Medulla oblongata (tissue), 1 donor: Measurements from ENCODE around the gene POLR1G.
"Not testable (repeated sequence)": the region's sequence is repeated elsewhere in the genome, so short reads cannot be mapped to it uniquely, and the experiment has no call there.

Source experiments
- DNase-seq: peaks from one replicate; pipeline ENCODE4 v3.0.0-alpha.2; 2015; ENCODE audit errors: extremely low spot score

Gene POLR1G

GRCh38 chr19:45400192-45400591 is 6.3 kb upstream of the POLR1G start:
- DNase-seq, result no peak

GRCh38 chr19:45401815-45402214 is 4.6 kb upstream of the POLR1G start:
- DNase-seq, result no peak

DNA sequence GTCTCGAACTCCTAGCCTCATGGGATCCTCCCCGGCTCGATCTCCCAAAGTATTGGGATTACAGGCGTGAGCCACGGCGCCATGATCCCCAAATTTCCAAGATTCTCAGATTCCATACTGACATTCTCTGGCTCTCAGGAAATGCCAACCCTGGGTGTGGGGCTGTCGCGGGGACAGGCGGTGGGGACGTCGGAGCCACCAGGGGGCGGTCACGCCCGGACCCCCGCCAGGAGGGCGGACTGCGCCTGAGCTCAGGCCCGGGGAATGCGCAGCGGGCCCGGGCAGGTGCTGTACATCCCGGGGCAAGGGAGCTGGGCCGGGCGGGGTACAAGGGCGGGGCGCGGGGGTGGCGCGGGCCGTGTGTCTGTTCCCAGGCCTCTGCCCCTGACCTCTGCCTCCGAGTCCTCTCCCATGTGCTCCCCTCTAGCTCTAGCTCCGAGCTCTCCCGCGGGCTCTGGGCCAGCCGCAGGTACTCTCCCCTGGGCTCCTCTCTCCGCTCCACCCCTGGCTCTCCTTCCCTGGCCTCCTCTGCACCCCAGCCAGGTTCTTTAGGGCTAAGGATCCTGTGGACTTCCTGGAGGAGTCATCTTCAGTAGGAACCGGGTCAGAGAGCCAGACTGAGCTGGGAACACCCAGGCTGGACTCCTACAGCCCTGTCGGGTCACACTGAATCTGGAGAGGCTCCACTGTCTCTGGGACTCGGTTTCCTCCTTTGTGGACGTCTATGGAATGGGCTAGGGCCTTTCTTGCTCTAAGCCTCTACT is 4.0 kb upstream of the POLR1G start:
- DNase-seq, result no peak

GRCh38 chr19:45403272-45403671 is 3.2 kb upstream of the POLR1G start:
- no peak for DNase-seq

DNA sequence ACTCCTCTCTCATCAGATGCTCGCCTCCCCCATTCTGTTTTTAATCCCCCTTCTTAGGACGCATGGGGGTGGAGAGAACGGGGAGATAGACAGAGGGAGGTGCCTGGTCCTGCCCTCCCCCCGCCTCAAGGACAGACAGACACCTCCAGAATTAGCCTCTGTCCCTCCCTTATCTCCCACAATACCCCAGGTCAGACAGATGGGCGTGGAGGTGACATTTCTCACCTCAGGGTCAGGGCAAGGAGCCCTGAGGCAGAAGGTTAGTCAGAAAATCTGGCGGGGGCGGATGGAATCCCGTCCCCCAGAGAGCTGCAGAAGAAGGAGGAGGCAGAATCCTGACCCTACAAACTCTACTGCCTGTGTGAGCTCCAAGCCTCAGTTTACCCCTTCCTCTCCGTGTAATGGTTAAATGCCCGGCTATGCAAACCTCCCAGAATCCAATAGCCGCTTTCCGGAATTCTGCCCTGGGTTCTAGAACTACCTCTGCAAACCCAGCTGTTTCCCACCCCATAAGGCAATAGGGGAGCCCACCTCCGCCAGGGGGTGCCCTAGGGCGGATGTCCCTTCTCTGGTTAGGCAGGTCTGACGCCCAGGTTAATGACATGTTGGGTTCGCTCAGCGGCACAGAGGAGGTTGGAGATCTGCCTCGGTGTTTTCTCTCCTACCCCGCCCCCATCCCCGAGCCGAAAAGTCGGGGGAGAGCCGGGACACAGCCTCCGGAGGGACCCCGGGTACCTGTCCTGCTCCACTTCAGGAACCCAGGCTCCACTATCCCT is 2.5 kb upstream of the POLR1G start:
- DNase-seq, result no peak

DNA sequence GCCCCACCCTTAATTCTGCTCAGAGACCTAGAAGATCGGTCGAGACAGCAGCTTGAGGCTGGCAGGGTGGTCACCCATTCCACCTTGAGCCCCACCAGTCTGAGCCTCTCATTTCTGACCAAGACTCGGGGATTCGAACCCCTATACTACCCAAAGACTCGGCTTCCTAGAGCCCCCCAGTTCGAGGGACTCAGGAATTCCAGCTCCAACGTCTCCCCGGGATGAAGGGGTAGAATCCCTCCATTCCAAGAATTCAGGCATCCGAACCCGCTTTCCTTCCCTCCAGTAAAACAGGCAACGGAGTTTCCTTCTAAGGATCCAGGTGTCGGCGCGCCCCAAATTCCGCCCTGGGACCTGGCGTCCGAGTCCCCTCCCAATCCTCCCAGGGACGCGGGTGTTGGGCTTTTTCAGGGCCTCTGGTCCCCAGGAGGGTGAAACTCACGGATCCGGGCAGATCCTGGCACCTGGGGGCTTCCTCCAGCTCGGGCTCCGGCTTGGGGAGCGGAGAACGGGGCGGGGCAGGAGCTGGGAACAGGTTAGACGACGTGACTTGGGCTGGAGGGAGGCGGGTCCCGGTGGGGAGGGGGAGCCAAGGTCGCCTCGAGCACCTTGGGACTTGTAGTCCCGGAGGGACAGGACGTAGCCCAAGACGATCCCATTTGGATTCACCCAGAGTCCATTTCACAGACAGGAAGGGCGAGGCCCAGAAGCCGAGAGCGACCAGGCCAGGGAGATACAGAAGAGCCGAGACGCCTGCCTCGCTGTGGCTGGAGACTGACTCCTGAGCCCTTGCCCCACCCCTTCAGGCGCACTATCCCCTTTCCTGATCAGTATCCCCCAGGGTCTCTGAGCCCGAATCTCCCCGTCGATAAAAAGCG is 1.6 kb upstream of the POLR1G start, which contains the start of gene PPP1R13L:
Gene PPP1R13L, minus strand, starts transcription at position 513 of the 878 bp plus-strand sequence. CDS start 6,751 bp downstream, outside the sequence.
- DNase-seq, result peak; percentile 25

DNA sequence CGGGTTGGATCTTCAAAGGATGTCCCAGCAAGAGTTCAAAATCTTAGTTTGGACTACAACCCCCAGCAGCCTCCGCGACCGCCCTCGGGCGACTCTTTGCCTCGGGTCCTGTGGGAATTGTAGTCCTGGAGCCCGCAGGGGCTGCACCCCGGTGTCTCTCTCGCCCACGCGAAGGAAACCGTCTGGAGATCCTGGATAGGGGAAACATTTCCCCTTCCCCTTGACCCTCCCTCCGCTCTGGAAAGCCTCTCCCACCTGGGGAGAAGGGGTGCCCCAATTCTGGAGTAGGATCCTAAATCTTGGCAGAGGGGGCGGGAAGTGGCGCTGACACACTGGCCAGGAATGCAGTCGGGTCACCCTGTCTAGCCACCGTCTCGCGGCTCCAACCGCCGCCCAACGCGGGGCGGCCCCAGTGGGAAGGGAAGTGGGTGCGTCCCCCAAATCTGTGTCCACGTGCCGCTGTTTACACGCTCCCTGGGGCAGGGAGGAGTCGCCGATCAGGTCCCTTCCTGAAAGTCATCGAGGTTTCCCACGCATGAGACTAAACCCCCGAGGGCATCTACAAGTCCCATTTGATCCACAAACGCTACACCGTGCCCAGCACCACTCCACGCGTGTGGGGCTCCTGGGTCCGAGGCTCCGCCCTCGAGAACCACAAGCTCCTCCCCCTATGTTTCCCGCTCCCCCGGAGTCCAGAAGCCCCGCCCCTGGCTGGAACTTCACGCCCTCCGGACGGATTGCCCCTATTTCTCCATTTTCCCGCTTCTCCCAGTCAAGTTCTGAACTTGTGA is 814 bp upstream of the POLR1G start:
- DNase-seq, result peak; percentile 90

GRCh38 chr19:45407091-45407375 is 589 bp downstream of the POLR1G start:
- DNase-seq, result no peak

DNA sequence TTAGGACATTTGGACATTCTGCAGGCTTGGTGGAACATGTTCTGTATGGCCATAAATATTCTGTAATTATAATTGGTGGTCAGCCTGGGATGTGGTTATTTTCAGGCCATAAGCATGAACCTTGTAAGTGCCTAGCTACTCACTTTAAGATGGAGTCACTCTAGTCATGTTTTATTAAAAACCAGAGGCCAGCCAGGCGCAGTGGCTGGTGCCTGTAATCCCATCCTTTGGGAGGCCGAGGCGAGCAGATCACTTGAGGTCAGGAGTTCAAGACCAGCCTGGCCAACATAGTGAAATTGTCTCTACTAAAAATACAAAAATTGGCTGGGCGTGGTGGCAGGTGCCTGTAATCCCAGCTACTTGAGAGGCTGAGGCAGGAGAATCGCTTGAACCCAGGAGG is 1.1 kb downstream of the POLR1G start:
- DNase-seq, result not testable (repeated sequence)

DNA sequence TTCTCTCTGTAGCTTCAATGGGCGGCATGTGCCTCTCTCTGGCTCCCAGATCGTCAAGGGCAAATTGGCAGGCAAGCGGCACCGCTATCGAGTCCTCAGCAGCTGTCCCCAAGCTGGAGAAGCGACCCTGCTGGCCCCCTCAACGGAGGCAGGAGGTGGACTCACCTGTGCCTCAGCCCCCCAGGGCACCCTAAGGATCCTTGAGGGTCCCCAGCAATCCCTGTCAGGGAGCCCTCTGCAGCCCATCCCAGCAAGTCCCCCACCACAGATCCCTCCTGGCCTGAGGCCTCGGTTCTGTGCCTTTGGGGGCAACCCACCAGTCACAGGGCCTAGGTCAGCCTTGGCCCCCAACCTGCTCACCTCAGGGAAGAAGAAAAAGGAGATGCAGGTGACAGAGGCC is 1.7 kb downstream of the POLR1G start:
- DNase-seq, result no peak

GRCh38 chr19:45408830-45409556 is 2.5 kb downstream of the POLR1G start:
- DNase-seq, result no peak

DNA sequence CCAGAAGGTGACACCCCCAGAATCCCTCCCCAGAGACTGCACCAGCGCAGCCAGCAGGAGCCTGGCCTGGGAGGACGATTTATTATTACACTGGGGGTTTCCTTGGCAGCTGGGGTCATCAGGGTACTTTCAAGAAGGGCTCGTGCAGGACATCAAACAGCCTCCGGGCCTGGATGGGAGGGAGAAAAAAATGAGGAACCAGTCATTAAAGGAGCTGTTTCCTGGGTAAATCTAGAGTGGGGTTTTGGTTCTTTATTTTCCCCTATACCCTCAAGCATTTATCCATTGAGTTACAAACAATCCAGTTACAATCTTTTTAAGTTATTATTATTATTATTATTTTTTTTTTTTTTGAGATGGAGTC is 3.1 kb downstream of the POLR1G start:
- DNase-seq, result no peak

- DNase-seq, result not testable (repeated sequence)
These were observed 3.9 kb downstream of the POLR1G start for GRCh38 chr19:45410330-45410729.

- DNase-seq, result no peak
These were observed 7.1 kb downstream of the POLR1G start for GRCh38 chr19:45413497-45413896.

DNA sequence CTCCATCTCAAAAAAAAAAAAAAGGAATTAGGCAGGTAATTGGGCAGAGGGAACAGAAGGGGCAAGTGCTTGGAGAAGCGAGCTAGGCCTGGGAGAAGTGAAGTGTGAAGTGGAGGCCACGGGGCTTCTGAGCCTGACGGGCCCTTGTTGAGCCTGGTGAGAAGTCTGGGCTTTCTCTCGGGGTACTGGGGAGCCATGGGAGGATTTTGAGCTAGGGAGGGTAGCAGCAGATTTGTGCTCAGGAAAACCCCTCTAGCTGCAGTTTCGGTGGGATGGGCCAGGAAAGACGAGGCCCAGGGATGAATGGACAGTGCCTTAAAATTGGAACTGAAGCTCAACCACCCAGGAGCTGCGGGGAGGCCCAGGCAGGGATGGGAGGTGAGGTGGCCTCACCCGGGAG is 8.0 kb downstream of the POLR1G start:
- DNase-seq, result no peak

GRCh38 chr19:45417151-45417550 is 10.7 kb downstream of the POLR1G start:
- no peak for DNase-seq

- peak; percentile 43 for DNase-seq
These were observed 12.4 kb downstream of the POLR1G start for GRCh38 chr19:45418802-45419201.

GRCh38 chr19:45419396-45419795 is 13.0 kb downstream of the POLR1G start:
- DNase-seq, result peak; percentile 79

DNA sequence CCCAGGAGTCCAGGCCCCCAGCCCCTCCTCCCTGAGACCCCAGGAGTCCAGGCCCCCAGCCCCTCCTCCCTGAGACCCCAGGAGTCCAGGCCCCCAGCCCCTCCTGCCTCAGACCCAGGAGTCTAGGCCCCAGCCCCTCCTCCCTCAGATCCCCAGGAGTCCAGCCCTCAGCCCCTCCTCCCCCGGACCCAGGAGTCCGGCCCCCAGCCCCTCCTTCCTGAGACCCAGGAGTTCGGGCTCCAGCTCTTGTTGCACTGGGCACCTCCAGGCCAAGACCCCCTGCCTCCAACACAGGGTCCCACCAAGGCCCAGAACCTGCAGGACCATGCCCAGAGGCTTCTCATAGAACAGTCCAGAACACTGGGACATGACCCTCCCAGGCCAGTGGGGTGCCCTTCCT is 13.5 kb downstream of the POLR1G start:
- DNase-seq, result no peak

DNA sequence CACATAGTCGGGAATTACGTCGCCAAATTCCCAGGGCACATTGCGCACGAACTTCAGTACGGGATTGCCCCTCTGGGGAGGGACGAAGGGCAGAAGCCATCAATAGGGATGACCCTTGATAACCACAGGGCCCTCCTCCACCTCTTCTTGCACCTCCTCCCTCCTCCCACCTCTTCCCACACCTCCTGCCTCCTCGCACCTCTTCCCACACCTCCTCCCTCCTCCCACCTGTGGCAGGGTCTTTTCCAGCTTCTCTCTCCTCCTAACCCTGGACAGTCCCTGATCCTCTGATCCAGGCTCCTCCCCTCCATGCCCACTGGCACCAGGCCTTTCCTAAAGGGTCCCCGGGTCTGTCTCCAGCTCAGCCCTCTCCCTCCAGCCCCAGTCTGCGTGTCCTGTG is 13.9 kb downstream of the POLR1G start:
- DNase-seq, result no peak

GRCh38 chr19:45420871-45421270 is 14.4 kb downstream of the POLR1G start:
- DNase-seq, result no peak
